ENCODE results near the gene NFATC2. TPM values are rescaled to one million over a fixed set of nuclear protein-coding genes. Genes with fewer than 3 reads are reported as not detected.

NFATC2 gene
- total and polyA plus RNA-seq, 2 experiments from 2014 or later: 0.52 to 0.59 TPM

DNA sequence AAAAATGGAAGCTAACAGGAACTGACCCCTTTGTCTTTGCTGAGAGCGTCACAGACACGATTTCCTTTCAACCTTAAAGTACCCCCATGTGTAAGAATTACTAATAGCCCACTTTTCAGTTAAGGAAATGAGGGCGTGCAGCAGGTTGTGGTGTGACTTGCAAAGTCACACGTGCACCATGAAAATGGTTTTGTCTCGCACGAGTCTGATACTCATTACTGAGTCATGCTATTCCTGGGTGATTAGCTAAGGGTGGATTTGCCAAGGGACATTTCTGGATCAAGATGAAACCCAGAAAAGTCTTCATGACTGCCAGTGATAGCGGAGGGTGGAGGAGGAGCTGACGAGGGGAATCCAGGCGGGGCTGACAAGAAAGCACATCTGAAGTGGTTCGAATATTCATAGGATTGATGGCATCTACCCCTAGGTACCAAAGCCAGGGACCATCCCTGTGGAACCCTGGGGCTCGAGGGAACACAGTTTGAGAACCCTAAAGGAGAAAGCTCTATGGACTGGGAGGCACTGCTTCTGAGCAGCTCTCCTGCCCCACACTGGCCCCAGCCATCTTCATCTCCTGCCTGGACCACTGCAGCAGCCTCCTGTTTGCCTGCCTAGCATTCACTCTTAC lies 12.1 kb upstream of the NFATC2 start:
- no peak overlapping the region for H2AFZ ChIP-seq
- H3K4me3 ChIP-seq: no peak overlapping the region
- Mint-ChIP-seq H3K4me3 (no peak overlapping the region), H3K27me3 (ENCODE audit: insufficient read depth, low read depth, poor library complexity) (peaks cover 4% of the 10 kb centered on the region), H3K4me1 (peaks cover 4% of the 10 kb centered on the region; the same call in 1 of the 3 replicates), H3K9me3 (no peaks in the 10 kb centered on the region), H3K36me3 (ENCODE audit: low read depth) (no peaks in the 10 kb centered on the region), H3K27ac (no peak overlapping the region)
- H3F3A ChIP-seq (replicated peaks; ENCODE audit: low read depth): no peaks in the 10 kb centered on the region
- no peaks in the 10 kb centered on the region for H3K4me1 ChIP-seq (ENCODE audit: insufficient read depth)
- no peak overlapping the region for H3K4me2 ChIP-seq
- H4K20me1 ChIP-seq (replicated peaks; ENCODE audit: insufficient read depth): no peaks in the 10 kb centered on the region
- no peak for TF ChIP-seq JUNB (IDR thresholded peaks at IDR 0.05; ENCODE audit: unreplicated experiment)
- TF ChIP-seq ZNF331 (CRISPR knock-in tag; IDR thresholded peaks at IDR 0.05; ENCODE audit: low read depth): no peak
- TF ChIP-seq CREB1 (CRISPR knock-in tag; IDR thresholded peaks at IDR 0.05; ENCODE audit: low read depth): no peak
- TF ChIP-seq EZH2 (IDR thresholded peaks at IDR 0.05; ENCODE audit: low read depth, unreplicated experiment): no peak
- TF ChIP-seq, protein P1, sequence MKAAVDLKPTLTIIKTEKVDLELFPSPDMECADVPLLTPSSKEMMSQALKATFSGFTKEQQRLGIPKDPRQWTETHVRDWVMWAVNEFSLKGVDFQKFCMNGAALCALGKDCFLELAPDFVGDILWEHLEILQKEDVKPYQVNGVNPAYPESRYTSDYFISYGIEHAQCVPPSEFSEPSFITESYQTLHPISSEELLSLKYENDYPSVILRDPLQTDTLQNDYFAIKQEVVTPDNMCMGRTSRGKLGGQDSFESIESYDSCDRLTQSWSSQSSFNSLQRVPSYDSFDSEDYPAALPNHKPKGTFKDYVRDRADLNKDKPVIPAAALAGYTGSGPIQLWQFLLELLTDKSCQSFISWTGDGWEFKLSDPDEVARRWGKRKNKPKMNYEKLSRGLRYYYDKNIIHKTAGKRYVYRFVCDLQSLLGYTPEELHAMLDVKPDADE (IDR thresholded peaks at IDR 0.05): no peak
- TF ChIP-seq, protein P2, sequence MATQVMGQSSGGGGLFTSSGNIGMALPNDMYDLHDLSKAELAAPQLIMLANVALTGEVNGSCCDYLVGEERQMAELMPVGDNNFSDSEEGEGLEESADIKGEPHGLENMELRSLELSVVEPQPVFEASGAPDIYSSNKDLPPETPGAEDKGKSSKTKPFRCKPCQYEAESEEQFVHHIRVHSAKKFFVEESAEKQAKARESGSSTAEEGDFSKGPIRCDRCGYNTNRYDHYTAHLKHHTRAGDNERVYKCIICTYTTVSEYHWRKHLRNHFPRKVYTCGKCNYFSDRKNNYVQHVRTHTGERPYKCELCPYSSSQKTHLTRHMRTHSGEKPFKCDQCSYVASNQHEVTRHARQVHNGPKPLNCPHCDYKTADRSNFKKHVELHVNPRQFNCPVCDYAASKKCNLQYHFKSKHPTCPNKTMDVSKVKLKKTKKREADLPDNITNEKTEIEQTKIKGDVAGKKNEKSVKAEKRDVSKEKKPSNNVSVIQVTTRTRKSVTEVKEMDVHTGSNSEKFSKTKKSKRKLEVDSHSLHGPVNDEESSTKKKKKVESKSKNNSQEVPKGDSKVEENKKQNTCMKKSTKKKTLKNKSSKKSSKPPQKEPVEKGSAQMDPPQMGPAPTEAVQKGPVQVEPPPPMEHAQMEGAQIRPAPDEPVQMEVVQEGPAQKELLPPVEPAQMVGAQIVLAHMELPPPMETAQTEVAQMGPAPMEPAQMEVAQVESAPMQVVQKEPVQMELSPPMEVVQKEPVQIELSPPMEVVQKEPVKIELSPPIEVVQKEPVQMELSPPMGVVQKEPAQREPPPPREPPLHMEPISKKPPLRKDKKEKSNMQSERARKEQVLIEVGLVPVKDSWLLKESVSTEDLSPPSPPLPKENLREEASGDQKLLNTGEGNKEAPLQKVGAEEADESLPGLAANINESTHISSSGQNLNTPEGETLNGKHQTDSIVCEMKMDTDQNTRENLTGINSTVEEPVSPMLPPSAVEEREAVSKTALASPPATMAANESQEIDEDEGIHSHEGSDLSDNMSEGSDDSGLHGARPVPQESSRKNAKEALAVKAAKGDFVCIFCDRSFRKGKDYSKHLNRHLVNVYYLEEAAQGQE (IDR thresholded peaks at IDR 0.05; ENCODE audit: unreplicated experiment): no peak
- no peak for TF ChIP-seq STAT1 (IDR thresholded peaks at IDR 0.05; ENCODE audit: unreplicated experiment)
- no peak for TF ChIP-seq POLR2AphosphoS5 (IDR thresholded peaks at IDR 0.05; ENCODE audit: low read depth)
- TF ChIP-seq, protein P3, sequence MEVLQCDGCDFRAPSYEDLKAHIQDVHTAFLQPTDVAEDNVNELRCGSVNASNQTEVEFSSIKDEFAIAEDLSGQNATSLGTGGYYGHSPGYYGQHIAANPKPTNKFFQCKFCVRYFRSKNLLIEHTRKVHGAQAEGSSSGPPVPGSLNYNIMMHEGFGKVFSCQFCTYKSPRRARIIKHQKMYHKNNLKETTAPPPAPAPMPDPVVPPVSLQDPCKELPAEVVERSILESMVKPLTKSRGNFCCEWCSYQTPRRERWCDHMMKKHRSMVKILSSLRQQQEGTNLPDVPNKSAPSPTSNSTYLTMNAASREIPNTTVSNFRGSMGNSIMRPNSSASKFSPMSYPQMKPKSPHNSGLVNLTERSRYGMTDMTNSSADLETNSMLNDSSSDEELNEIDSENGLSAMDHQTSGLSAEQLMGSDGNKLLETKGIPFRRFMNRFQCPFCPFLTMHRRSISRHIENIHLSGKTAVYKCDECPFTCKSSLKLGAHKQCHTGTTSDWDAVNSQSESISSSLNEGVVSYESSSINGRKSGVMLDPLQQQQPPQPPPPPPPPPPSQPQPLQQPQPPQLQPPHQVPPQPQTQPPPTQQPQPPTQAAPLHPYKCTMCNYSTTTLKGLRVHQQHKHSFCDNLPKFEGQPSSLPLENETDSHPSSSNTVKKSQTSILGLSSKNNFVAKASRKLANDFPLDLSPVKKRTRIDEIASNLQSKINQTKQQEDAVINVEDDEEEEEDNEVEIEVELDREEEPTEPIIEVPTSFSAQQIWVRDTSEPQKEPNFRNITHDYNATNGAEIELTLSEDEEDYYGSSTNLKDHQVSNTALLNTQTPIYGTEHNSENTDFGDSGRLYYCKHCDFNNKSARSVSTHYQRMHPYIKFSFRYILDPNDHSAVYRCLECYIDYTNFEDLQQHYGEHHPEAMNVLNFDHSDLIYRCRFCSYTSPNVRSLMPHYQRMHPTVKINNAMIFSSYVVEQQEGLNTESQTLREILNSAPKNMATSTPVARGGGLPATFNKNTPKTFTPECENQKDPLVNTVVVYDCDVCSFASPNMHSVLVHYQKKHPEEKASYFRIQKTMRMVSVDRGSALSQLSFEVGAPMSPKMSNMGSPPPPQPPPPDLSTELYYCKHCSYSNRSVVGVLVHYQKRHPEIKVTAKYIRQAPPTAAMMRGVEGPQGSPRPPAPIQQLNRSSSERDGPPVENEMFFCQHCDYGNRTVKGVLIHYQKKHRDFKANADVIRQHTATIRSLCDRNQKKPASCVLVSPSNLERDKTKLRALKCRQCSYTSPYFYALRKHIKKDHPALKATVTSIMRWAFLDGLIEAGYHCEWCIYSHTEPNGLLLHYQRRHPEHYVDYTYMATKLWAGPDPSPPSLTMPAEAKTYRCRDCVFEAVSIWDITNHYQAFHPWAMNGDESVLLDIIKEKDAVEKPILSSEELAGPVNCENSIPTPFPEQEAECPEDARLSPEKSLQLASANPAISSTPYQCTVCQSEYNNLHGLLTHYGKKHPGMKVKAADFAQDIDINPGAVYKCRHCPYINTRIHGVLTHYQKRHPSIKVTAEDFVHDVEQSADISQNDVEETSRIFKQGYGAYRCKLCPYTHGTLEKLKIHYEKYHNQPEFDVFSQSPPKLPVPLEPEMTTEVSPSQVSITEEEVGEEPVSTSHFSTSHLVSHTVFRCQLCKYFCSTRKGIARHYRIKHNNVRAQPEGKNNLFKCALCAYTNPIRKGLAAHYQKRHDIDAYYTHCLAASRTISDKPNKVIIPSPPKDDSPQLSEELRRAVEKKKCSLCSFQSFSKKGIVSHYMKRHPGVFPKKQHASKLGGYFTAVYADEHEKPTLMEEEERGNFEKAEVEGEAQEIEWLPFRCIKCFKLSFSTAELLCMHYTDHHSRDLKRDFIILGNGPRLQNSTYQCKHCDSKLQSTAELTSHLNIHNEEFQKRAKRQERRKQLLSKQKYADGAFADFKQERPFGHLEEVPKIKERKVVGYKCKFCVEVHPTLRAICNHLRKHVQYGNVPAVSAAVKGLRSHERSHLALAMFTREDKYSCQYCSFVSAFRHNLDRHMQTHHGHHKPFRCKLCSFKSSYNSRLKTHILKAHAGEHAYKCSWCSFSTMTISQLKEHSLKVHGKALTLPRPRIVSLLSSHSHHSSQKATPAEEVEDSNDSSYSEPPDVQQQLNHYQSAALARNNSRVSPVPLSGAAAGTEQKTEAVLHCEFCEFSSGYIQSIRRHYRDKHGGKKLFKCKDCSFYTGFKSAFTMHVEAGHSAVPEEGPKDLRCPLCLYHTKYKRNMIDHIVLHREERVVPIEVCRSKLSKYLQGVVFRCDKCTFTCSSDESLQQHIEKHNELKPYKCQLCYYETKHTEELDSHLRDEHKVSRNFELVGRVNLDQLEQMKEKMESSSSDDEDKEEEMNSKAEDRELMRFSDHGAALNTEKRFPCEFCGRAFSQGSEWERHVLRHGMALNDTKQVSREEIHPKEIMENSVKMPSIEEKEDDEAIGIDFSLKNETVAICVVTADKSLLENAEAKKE (CRISPR knock-in tag; IDR thresholded peaks at IDR 0.05): no peak
- no peak for TF ChIP-seq EZH2phosphoT487 (IDR thresholded peaks at IDR 0.05; ENCODE audit: unreplicated experiment)
- TF ChIP-seq NANOG (IDR thresholded peaks at IDR 0.05; ENCODE audit: borderline replicate concordance): no peak
- TF ChIP-seq, protein P4, sequence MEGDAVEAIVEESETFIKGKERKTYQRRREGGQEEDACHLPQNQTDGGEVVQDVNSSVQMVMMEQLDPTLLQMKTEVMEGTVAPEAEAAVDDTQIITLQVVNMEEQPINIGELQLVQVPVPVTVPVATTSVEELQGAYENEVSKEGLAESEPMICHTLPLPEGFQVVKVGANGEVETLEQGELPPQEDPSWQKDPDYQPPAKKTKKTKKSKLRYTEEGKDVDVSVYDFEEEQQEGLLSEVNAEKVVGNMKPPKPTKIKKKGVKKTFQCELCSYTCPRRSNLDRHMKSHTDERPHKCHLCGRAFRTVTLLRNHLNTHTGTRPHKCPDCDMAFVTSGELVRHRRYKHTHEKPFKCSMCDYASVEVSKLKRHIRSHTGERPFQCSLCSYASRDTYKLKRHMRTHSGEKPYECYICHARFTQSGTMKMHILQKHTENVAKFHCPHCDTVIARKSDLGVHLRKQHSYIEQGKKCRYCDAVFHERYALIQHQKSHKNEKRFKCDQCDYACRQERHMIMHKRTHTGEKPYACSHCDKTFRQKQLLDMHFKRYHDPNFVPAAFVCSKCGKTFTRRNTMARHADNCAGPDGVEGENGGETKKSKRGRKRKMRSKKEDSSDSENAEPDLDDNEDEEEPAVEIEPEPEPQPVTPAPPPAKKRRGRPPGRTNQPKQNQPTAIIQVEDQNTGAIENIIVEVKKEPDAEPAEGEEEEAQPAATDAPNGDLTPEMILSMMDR (conservative IDR thresholded peaks at IDR 0.05; ENCODE audit: low read depth in 2 of 2): no peak
- TF ChIP-seq ZNF114 (CRISPR knock-in tag; IDR thresholded peaks at IDR 0.05): no peak
- peaks cover 13% of the 10 kb centered on the region for H3K27me3 ChIP-seq (ENCODE audit: insufficient read depth)
- H3K9me2 ChIP-seq (ENCODE audit: insufficient read depth): no peaks in the 10 kb centered on the region
- H3K79me2 ChIP-seq (replicated peaks; ENCODE audit: insufficient read depth): no peaks in the 10 kb centered on the region
- DNase-seq (ENCODE audit: low spot score) (no peak), ATAC-seq (no peak)
- no peak overlapping the region for H3K27ac ChIP-seq (ENCODE audit: low read depth)
- H3K36me3 ChIP-seq (ENCODE audit: insufficient read depth): no peaks in the 10 kb centered on the region
